CD4-positive, alpha-beta T cell (primary cell): Measurements from ENCODE around the gene SCARB1. TPM values are rescaled to one million over a fixed set of nuclear protein-coding genes. Genes with fewer than 3 reads are reported as not detected.

Experiments
- ATAC-seq: fragments of 200-7000 bp; cut with Tn5 transposase; one replicate; pipeline ENCODE4 v1.10.0; 2022; ENCODE audit warnings: mild to moderate bottlenecking; ENCODE audit not compliant: poor library complexity
- CTCF ChIA-PET: fragments of 350-600 bp; sonication (Branson Sonifier 250); formaldehyde crosslinking; loops from one replicate; lab custom pipeline; 2021; ENCODE audit warnings: antibody characterized with exemption, inconsistent platforms; lab: Charles Lee
- POLR2A ChIA-PET: fragments of 350-600 bp; sonication (Branson Sonifier 250); formaldehyde crosslinking; loops from one replicate; lab custom pipeline; 2021; ENCODE audit warnings: antibody characterized with exemption, inconsistent platforms; lab: Charles Lee
- DNase-seq, 14 experiments: peaks; one replicate each; pipeline ENCODE4 v3.0.0-alpha.2; 2013 to 2020; ENCODE audit warnings: mixed read lengths in 2 of 14
- H3K27ac ChIP-seq, 2 donors: one replicate each; pipeline versions ENCODE4 v1.5.1 to v1.7.0; 2013; ENCODE audit warnings: low read length in 2 of 2, low read depth in 1 of 2, mild to moderate bottlenecking in 1 of 2
- H3K27me3 ChIP-seq, 2 experiments: 1 replicate in 1 of 2; 2 replicates in 1 of 2; pipeline versions ENCODE4 v1.6.1 to v1.7.0; 2013; ENCODE audit warnings: low read length in 2 of 2, control low read depth in 1 of 2, mild to moderate bottlenecking in 1 of 2, moderate library complexity in 1 of 2; ENCODE audit not compliant: insufficient read depth in 2 of 2, control insufficient read depth in 1 of 2
- H3K36me3 ChIP-seq: one replicate; pipeline ENCODE4 v1.6.1; 2013; ENCODE audit warnings: low read length, control low read depth; ENCODE audit not compliant: insufficient read depth
- H3K4me1 ChIP-seq: one replicate; pipeline ENCODE4 v1.6.1; 2013; ENCODE audit warnings: low read length, control low read depth; ENCODE audit not compliant: insufficient read depth
- H3K4me3 ChIP-seq: one replicate; pipeline ENCODE4 v1.5.1; 2013; ENCODE audit warnings: mild to moderate bottlenecking, low read length, moderate library complexity
- H3K9me3 ChIP-seq, 2 experiments: 1 replicate in 1 of 2; 2 replicates in 1 of 2; pipeline versions ENCODE4 v1.6.1 to v1.7.0; 2013; ENCODE audit warnings: low read length in 2 of 2, mild to moderate bottlenecking in 2 of 2, control low read depth in 1 of 2, moderate library complexity in 1 of 2; ENCODE audit not compliant: control insufficient read depth in 1 of 2, insufficient read depth in 1 of 2
- H3K27ac Mint-ChIP-seq: one replicate; pipeline ENCODE4 v1.8.0; 2020; ENCODE audit warnings: mixed read lengths
- H3K27me3 Mint-ChIP-seq: one replicate; pipeline ENCODE4 v1.8.0; 2021; ENCODE audit warnings: mixed read lengths
- H3K36me3 Mint-ChIP-seq: one replicate; pipeline ENCODE4 v1.8.0; 2021; ENCODE audit warnings: low read depth, mixed read lengths
- H3K4me1 Mint-ChIP-seq: one replicate; pipeline ENCODE4 v1.8.0; 2021; ENCODE audit warnings: low read depth, mixed read lengths
- H3K4me3 Mint-ChIP-seq: one replicate; pipeline ENCODE4 v1.8.0; 2020; ENCODE audit warnings: mild to moderate bottlenecking, mixed read lengths
- H3K9me3 Mint-ChIP-seq: one replicate; pipeline ENCODE4 v1.8.0; 2020; ENCODE audit warnings: mixed read lengths
- intact Hi-C, 2 experiments: fragments of 100-400 bp; cut with DNase I in 1 of 2; cut with micrococcal nuclease in 1 of 2; formaldehyde crosslinking; loops; one replicate each; pipeline versions ENCODE4 v1.15.1 to v1.9.0; 2023 to 2025; cut with DNase I, micrococcal nuclease
- total RNA-seq, 174 experiments: library from RNA in 2 of 174; stranded (reverse) in 2 of 174; gene quantifications; one replicate each; pipeline ENCODE4 v1.2.3 and lab custom pipeline; 2021 to 2026
- TF ChIP-seq, protein P1 (sequence below): fragments of 200-600 bp; IDR thresholded peaks from one replicate; pipeline ENCODE4 v1.8.0; 2022; ENCODE audit warnings: antibody characterized with exemption, mild to moderate bottlenecking

Gene SCARB1
- total RNA-seq, 2 experiments from 2014 or later = 2.3 to 3.7 TPM

DNA sequence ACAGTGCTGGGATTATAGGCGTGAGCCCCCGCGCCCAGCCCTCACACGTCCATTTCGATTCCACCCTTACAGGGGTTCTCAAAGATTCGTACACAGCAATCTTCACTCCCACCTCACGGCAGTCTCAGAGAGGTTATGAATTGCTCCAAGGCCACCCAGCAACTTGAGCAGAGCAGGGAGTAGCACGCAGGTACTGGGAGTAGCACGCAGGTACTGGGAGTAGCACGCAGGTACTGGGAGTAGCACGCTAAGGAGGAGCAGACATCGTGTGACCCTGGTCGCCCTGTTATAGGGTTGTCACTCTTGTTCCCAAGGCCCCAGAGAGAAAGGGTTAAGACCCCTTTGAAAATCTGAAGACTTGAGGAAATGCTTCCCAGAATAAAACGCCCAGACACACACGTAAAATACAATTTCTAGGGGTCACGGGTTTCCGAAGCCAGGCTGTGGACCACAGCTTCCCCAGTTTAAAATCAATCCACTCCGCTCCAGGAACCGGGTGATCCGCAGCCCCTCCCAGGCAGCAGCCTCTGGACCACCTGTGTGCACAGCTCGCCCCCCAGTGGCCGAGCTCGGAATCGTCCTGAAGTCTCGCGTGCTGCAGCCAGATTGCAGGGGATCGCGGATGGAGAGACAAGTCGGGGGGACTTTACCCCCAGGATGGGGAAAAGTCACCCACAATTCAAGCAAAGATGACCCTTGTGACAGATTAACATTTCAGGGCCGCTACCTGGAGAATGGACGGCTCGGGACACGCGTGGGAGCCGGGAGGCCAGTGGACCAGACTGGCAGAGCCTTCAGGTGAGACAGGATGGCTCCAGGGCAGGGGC lies 92.0 kb downstream of the SCARB1 start:
- POLR2A ChIA-PET = interaction anchor here (0.6 kb wide), 1 partner anchor 55 kb away, joined by 3 read pairs; no protein-coding TSS in a partner anchor
- Histone ChIP-seq H3K36me3 (no peaks in the 10 kb centered on the region), H3K9me3 (no peaks in the 10 kb centered on the region), H3K27ac (no peak overlapping the region), H3K4me1 (peaks cover 31% of the 10 kb centered on the region), H3K4me3 (no peak overlapping the region), H3K27me3 (no peaks in the 10 kb centered on the region)
- TF ChIP-seq, protein P1, sequence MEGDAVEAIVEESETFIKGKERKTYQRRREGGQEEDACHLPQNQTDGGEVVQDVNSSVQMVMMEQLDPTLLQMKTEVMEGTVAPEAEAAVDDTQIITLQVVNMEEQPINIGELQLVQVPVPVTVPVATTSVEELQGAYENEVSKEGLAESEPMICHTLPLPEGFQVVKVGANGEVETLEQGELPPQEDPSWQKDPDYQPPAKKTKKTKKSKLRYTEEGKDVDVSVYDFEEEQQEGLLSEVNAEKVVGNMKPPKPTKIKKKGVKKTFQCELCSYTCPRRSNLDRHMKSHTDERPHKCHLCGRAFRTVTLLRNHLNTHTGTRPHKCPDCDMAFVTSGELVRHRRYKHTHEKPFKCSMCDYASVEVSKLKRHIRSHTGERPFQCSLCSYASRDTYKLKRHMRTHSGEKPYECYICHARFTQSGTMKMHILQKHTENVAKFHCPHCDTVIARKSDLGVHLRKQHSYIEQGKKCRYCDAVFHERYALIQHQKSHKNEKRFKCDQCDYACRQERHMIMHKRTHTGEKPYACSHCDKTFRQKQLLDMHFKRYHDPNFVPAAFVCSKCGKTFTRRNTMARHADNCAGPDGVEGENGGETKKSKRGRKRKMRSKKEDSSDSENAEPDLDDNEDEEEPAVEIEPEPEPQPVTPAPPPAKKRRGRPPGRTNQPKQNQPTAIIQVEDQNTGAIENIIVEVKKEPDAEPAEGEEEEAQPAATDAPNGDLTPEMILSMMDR = peak; percentile 97
- intact Hi-C loops = loop anchor here (1.0 to 10.0 kb wide), 3 partner anchors 217 to 867 kb away; no protein-coding TSS in a partner anchor
- H3K4me1 Mint-ChIP-seq = peaks cover 33% of the 10 kb centered on the region
- CTCF ChIA-PET = interaction anchor here (0.6 to 1.3 kb wide), 10 partner anchors 9 to 752 kb away, joined by 3 to 6 read pairs (median 3); no protein-coding TSS in a partner anchor
- no peaks in the 10 kb centered on the region for H3K9me3 Mint-ChIP-seq
- no peaks in the 10 kb centered on the region for H3K36me3 Mint-ChIP-seq
- H3K27me3 Mint-ChIP-seq = peaks cover 10% of the 10 kb centered on the region
- H3K4me3 Mint-ChIP-seq = no peak overlapping the region
- ATAC-seq (peak; percentile 50), DNase-seq (peak; percentile 65 to 87 (median 78))
- H3K27ac Mint-ChIP-seq = no peak overlapping the region

DNA sequence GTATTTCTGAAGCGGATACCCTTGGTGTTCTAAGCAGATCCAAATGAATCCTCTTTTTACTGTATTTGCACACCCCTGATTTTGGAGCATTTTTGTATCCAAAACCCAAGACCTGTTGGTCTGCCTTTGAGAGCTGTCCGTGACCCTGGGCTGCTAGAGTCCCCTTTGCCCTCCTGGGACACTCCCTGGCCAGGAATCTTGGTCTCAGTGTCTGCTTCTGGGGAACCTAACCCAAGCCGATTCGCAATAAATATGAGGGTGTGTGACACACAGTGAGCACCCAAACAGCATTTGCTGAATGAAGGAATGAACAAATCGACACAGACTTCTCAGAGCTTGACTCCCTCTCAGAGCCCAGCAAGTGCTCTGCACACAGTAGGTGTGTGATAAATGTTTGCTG lies 92.9 kb downstream of the SCARB1 start:
- ATAC-seq (no peak), DNase-seq (no peak)
- Histone ChIP-seq H3K36me3 (no peaks in the 10 kb centered on the region), H3K4me3 (no peak overlapping the region), H3K9me3 (no peaks in the 10 kb centered on the region), H3K4me1 (peaks cover 31% of the 10 kb centered on the region), H3K27ac (no peak overlapping the region), H3K27me3 (no peaks in the 10 kb centered on the region)
- intact Hi-C loops = loop anchor here (1.0 to 10.0 kb wide), 3 partner anchors 216 to 866 kb away; no protein-coding TSS in a partner anchor
- TF ChIP-seq, protein P1 = no peak
- Mint-ChIP-seq H3K36me3 (no peaks in the 10 kb centered on the region), H3K9me3 (no peaks in the 10 kb centered on the region), H3K4me1 (peaks cover 30% of the 10 kb centered on the region), H3K4me3 (no peak overlapping the region), H3K27ac (no peak overlapping the region), H3K27me3 (peaks cover 10% of the 10 kb centered on the region)
- ChIA-PET POLR2A (no interaction called here), CTCF (interaction anchor here (1.2 kb wide), 1 partner anchor 738 kb away, joined by 3 read pairs; no protein-coding TSS in a partner anchor)

DNA sequence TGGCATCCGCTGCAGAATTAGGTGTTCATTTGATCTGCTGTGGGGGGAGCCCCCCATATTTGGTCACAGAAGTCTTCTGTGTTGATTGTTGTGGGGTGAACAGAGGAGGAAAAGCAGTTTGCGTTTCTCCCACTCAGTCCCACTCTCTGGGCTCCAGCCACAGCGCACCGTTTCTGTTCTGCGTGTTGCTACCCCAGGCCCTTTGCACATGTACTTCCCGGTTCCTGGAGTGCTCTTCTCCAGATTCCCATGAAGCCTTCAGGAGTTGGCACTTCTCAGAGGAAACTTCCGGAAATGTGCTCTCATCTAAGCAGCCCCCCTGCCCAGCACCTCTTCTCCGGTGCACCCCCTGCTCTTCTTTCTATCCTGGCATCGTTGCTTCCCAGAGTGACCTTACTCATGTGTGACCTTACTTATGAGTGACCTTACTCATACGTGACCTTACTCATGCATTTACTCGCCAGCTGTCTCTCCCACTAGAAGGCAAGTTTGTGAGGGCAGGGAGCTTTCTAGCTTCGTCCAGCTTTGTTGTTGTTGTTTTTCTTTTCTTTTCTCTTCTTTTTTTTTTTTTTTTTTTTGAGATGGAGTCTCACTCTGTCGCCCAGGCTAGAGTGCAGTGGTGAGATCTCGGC lies 93.7 kb downstream of the SCARB1 start:
- TF ChIP-seq, protein P1 = no peak
- POLR2A ChIA-PET = no interaction called here
- Mint-ChIP-seq H3K27ac (no peak overlapping the region), H3K36me3 (no peaks in the 10 kb centered on the region), H3K4me3 (no peak overlapping the region), H3K4me1 (peaks cover 26% of the 10 kb centered on the region), H3K9me3 (no peaks in the 10 kb centered on the region), H3K27me3 (peaks cover 10% of the 10 kb centered on the region)
- Histone ChIP-seq H3K4me1 (peaks cover 26% of the 10 kb centered on the region), H3K27me3 (no peaks in the 10 kb centered on the region), H3K27ac (no peak overlapping the region), H3K9me3 (peaks cover 0 to under 1% of the 10 kb centered on the region in 2 experiments), H3K36me3 (no peaks in the 10 kb centered on the region), H3K4me3 (no peak overlapping the region)
- ATAC-seq (no peak), DNase-seq (no peak)
- intact Hi-C loops = loop anchor here (2.0 to 10.0 kb wide), 4 partner anchors 158 to 865 kb away; no protein-coding TSS in a partner anchor
- CTCF ChIA-PET = interaction anchor here (1.2 kb wide), 1 partner anchor 738 kb away, joined by 3 read pairs; no protein-coding TSS in a partner anchor
